DND-41 (cell line): ENCODE data around the gene AK8.

ENCODE experiments used
- ATAC-seq: fragments of 200-7000 bp; cut with Tn5 transposase; 3 replicates; pipeline ENCODE4 v1.9.1; 2021; ENCODE audit warnings: low read depth; ENCODE audit not compliant: insufficient read depth
- DNase-seq: peaks from one replicate; pipeline ENCODE4 v3.0.0-alpha.2; 2020
- H2AFZ ChIP-seq: 2 replicates; pipeline ENCODE4 v1.6.0; 2012; ENCODE audit warnings: low read depth, low read length
- H3K27ac ChIP-seq: 2 replicates; pipeline ENCODE4 v1.5.1; 2012; ENCODE audit warnings: low read length, inconsistent platforms
- H3K27me3 ChIP-seq: fragments of 200-600 bp; sonication (generic); 2 replicates; pipeline ENCODE4 v1.6.0; 2012; ENCODE audit warnings: low read length, mild to moderate bottlenecking, inconsistent platforms; ENCODE audit not compliant: insufficient read depth, poor library complexity
- H3K36me3 ChIP-seq: 2 replicates; pipeline ENCODE4 v1.5.1; 2012; ENCODE audit warnings: low read length, inconsistent platforms; ENCODE audit not compliant: insufficient read depth
- H3K4me1 ChIP-seq: 2 replicates; pipeline ENCODE4 v1.5.1; 2012; ENCODE audit warnings: mild to moderate bottlenecking, low read length; ENCODE audit not compliant: insufficient read depth
- H3K4me2 ChIP-seq: 2 replicates; pipeline ENCODE4 v1.6.0; 2012; ENCODE audit warnings: mild to moderate bottlenecking, moderate library complexity, low read length, inconsistent platforms; ENCODE audit not compliant: insufficient read depth
- H3K4me3 ChIP-seq, 2 experiments: fragments of 200-600 bp in 1 of 2; shearing (Covaris generic) in 1 of 2; 2 replicates each; pipeline ENCODE4 v1.5.1; 2012 to 2016; ENCODE audit warnings: inconsistent platforms in 2 of 2, low read length in 2 of 2, mild to moderate bottlenecking in 2 of 2, low read depth in 1 of 2, moderate library complexity in 1 of 2
- H3K79me2 ChIP-seq: 2 replicates; pipeline ENCODE4 v1.6.0; 2012; ENCODE audit warnings: low read length, inconsistent platforms; ENCODE audit not compliant: insufficient read depth
- H3K9ac ChIP-seq: 2 replicates; pipeline ENCODE4 v1.6.0; 2012; ENCODE audit warnings: low read depth, mild to moderate bottlenecking, inconsistent platforms, low read length, moderate library complexity
- H3K9me3 ChIP-seq: 2 replicates; pipeline ENCODE4 v1.5.1; 2012; ENCODE audit warnings: low read length, moderate library complexity, mild to moderate bottlenecking, inconsistent platforms; ENCODE audit not compliant: insufficient read depth, severe bottlenecking
- H4K20me1 ChIP-seq: 2 replicates; pipeline ENCODE4 v1.6.0; 2012; ENCODE audit warnings: low read length; ENCODE audit not compliant: insufficient read depth
- CTCF ChIP-seq: IDR thresholded peaks from 2 replicates; pipeline ENCODE4 v1.5.1; 2012; ENCODE audit warnings: borderline replicate concordance, low read length, moderate library complexity, mild to moderate bottlenecking; ENCODE audit not compliant: poor library complexity, severe bottlenecking; ENCODE audit errors: extremely low read depth
- EZH2 ChIP-seq: IDR thresholded peaks from 3 replicates; pipeline ENCODE4 v1.6.1; 2012; ENCODE audit warnings: borderline replicate concordance, low read depth, mild to moderate bottlenecking, moderate library complexity, low read length, inconsistent platforms; ENCODE audit not compliant: severe bottlenecking

AK8 gene

GRCh38 chr9:132710333-132710732 lies 167.8 kb downstream of the AK8 start:
- no peaks in the 10 kb centered on the region for H3K9me3 ChIP-seq
- TF ChIP-seq EZH2 = no peak
- TF ChIP-seq CTCF = no peak
- no peak overlapping the region for H3K4me3 ChIP-seq
- no peak for ATAC-seq
- no peaks in the 10 kb centered on the region for H3K4me1 ChIP-seq
- H3K79me2 ChIP-seq = no peaks in the 10 kb centered on the region
- no peak overlapping the region for H3K4me2 ChIP-seq
- H2AFZ ChIP-seq = no peak overlapping the region
- H3K27me3 ChIP-seq = no peaks in the 10 kb centered on the region
- H3K36me3 ChIP-seq = no peaks in the 10 kb centered on the region
- no peak overlapping the region for H3K27ac ChIP-seq
- DNase-seq = no peak
- no peaks in the 10 kb centered on the region for H4K20me1 ChIP-seq
- no peak overlapping the region for H3K9ac ChIP-seq

DNA sequence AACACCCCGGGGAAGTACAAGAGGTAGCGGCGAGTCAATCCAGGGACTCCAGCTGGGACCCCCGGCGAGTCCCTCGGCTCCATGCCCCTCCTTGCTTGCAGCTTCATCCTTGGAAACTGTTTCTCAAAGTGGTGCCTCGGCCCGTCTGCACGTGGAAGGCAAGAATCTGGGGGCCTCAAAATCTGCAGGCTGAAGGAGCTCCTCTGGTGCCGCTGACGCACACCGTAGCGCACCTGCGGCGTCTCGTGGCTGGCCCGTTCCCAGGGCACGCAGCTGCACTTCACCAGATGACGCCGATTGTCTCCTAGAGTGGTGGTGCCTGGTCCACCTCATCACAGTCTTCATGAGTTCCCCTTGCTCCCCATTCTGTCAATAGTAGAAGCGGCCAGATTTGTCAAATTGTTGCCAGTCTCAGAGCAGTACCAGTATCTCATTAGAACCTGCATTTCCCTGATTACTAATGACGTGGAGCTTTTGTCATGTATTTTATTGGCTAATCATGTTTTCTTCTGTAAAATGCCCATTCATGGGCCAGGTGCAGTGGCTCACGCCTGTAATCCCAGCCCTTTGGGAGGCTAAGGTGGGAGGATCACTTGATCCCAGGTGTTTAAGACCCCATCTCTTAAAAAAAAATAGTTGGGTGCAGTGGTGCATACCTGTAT lies 169.2 kb downstream of the AK8 start:
- no peak for ATAC-seq
- Histone ChIP-seq H3K9me3 (no peaks in the 10 kb centered on the region), H3K79me2 (no peaks in the 10 kb centered on the region), H3K9ac (no peak overlapping the region), H3K27me3 (no peaks in the 10 kb centered on the region), H3K4me1 (no peaks in the 10 kb centered on the region), H4K20me1 (no peaks in the 10 kb centered on the region), H2AFZ (no peak overlapping the region), H3K4me2 (no peak overlapping the region), H3K27ac (no peak overlapping the region), H3K36me3 (no peaks in the 10 kb centered on the region), H3K4me3 (no peak overlapping the region)
- DNase-seq = no peak
- TF ChIP-seq EZH2 (no peak), CTCF (no peak)

- no peaks in the 10 kb centered on the region for H4K20me1 ChIP-seq
- no peak overlapping the region for H3K4me3 ChIP-seq
- no peak overlapping the region for H3K4me2 ChIP-seq
- H3K79me2 ChIP-seq = no peaks in the 10 kb centered on the region
- H3K9ac ChIP-seq = no peak overlapping the region
- no peak for ATAC-seq
- no peaks in the 10 kb centered on the region for H3K36me3 ChIP-seq
- H2AFZ ChIP-seq = no peak overlapping the region
- no peaks in the 10 kb centered on the region for H3K27me3 ChIP-seq
- no peak for DNase-seq
- no peaks in the 10 kb centered on the region for H3K4me1 ChIP-seq
- TF ChIP-seq EZH2 (no peak), CTCF (no peak)
- no peak overlapping the region for H3K27ac ChIP-seq
- no peaks in the 10 kb centered on the region for H3K9me3 ChIP-seq
Observed at GRCh38 chr9:132708239-132708638, 169.8 kb downstream of the AK8 start.
